ENCODE data around the gene TLE3.

TLE3 gene

GRCh38 chr15:70017801-70018200 is 79.9 kb downstream of the TLE3 start:
- TF ChIP-seq, protein P1, sequence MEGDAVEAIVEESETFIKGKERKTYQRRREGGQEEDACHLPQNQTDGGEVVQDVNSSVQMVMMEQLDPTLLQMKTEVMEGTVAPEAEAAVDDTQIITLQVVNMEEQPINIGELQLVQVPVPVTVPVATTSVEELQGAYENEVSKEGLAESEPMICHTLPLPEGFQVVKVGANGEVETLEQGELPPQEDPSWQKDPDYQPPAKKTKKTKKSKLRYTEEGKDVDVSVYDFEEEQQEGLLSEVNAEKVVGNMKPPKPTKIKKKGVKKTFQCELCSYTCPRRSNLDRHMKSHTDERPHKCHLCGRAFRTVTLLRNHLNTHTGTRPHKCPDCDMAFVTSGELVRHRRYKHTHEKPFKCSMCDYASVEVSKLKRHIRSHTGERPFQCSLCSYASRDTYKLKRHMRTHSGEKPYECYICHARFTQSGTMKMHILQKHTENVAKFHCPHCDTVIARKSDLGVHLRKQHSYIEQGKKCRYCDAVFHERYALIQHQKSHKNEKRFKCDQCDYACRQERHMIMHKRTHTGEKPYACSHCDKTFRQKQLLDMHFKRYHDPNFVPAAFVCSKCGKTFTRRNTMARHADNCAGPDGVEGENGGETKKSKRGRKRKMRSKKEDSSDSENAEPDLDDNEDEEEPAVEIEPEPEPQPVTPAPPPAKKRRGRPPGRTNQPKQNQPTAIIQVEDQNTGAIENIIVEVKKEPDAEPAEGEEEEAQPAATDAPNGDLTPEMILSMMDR (IDR thresholded peaks at IDR 0.05; ENCODE audit: control insufficient read depth, extremely low read depth, insufficient read depth) = no peak
- DNase-seq (ENCODE audit: low read depth) = no peak
- no peak overlapping the region for H3K4me3 ChIP-seq (ENCODE audit: low read depth, low read length)

DNA sequence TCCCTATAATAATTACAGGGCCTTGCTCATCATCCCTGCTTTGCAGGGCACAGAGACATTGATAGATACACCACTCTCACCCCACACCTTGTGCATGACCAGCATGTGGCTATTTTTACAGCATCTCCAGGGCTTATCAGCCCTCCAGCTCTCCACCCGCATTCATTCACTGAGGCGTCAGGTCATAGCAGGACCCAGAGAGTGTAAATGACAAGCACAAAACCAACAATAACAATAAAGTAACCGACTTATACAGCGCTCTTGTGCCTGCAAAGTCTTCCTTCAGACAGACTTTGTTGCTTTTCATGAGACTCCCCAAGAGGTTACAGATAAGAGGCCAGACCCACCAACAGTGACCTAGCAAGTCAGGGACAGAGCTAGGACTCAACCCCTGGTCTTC is 80.7 kb downstream of the TLE3 start:
- no peak for DNase-seq (ENCODE audit: low read depth)
- no peak overlapping the region for H3K4me3 ChIP-seq (ENCODE audit: low read depth, low read length)
- TF ChIP-seq, protein P1 (IDR thresholded peaks at IDR 0.05; ENCODE audit: control insufficient read depth, extremely low read depth, insufficient read depth) = no peak

GRCh38 chr15:70016511-70016994 is 81.2 kb downstream of the TLE3 start:
- TF ChIP-seq, protein P1 (IDR thresholded peaks at IDR 0.05; ENCODE audit: control insufficient read depth, extremely low read depth, insufficient read depth) = no peak
- no peak overlapping the region for H3K4me3 ChIP-seq (ENCODE audit: low read depth, low read length)
- no peak for DNase-seq (ENCODE audit: low read depth)

GRCh38 chr15:70014860-70015490 is 82.7 kb downstream of the TLE3 start:
- DNase-seq (ENCODE audit: low read depth) = no peak
- TF ChIP-seq, protein P1 (IDR thresholded peaks at IDR 0.05; ENCODE audit: control insufficient read depth, extremely low read depth, insufficient read depth) = no peak
- H3K4me3 ChIP-seq (ENCODE audit: low read depth, low read length) = no peak overlapping the region

GRCh38 chr15:70014331-70014730 is 83.4 kb downstream of the TLE3 start:
- DNase-seq (ENCODE audit: low read depth) = no peak
- TF ChIP-seq, protein P1 (IDR thresholded peaks at IDR 0.05; ENCODE audit: control insufficient read depth, extremely low read depth, insufficient read depth) = no peak
- no peak overlapping the region for H3K4me3 ChIP-seq (ENCODE audit: low read depth, low read length)

- no peak for DNase-seq (ENCODE audit: low read depth)
- TF ChIP-seq, protein P1 (IDR thresholded peaks at IDR 0.05; ENCODE audit: control insufficient read depth, extremely low read depth, insufficient read depth) = no peak
- H3K4me3 ChIP-seq (ENCODE audit: low read depth, low read length) = no peak overlapping the region
These were observed 83.9 kb downstream of the TLE3 start for GRCh38 chr15:70013656-70014313.

All from LNCaP clone FGC (cell line).